NOMO-1 treated with dmso at 0.1 percent for 144 hours (cell line): Measurements from ENCODE around the gene ITSN2.

Experiments used
- DNase-seq: peaks from one replicate; lab custom pipeline; 2025; ENCODE audit not compliant: unreplicated experiment; lab: John Stamatoyannopoulos, UW

ITSN2 gene

DNA sequence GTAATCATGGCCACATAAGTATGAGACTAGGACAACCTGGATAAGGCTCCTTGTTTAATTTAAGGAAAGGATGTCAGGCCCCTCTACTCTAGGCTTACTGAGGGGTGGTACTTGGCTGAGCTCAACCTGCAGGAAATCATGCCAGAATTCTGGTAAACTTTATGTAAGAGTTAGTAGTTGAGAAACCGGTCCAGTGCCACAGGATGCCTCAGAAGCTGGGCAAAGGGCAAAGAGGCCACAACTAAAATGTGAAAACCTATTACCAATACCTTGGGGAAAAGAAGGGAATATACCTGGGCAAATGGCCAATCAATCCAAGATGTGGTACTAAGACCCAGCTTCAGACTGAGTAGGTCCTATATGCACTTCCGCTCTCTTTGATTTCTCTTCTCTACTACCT is 86.7 kb downstream of the ITSN2 start:
- DNase-seq, result no peak

DNA sequence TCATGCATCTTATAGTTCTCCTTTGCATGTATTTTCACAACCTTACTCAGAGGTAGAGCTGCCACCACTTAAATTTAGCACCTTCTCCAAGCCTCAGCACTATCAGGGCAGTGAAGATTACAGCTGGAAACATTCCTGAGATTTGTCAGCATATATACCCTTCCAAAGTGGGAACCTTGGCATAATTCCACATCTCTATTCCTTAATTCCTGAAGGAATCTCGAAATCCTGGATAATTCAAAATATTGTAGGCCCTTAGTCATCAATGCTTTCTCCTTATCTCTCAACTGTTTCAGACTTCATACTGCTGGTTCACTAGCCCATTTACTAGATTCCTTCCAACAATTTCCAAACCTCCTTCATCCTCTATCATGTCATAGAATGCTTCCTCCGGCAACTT is 87.4 kb downstream of the ITSN2 start:
- no peak for DNase-seq

DNA sequence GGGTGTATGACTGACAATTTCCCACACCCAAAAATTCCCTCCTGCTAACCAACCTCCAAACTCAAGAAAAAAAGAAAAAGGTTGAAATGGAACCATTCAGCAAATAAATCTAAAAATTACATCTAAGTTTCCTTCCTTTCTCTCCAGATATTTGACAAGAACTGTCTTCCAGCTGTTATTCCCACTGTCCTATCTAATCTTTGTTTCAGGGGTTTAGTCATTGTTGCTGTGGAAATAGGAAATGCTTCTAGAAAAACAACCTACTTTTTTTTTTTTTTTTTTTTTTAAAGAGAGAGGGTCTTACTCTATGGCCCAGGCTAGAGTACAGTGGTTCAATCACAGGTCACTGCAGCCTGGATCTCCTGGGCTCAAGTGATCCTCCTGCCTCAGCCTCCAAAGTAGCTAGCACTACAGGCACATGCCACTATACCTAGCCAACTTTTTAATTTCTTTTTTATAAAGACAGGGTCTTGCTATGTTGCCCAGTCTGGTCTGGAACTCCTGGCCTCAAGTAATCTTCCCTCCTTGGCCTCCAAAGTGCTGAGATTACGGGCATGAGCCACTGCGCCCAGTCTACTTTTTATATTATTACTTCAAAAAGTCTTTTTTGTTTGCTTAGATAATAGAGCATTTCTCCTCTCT is 88.1 kb downstream of the ITSN2 start:
- DNase-seq, result no peak

DNA sequence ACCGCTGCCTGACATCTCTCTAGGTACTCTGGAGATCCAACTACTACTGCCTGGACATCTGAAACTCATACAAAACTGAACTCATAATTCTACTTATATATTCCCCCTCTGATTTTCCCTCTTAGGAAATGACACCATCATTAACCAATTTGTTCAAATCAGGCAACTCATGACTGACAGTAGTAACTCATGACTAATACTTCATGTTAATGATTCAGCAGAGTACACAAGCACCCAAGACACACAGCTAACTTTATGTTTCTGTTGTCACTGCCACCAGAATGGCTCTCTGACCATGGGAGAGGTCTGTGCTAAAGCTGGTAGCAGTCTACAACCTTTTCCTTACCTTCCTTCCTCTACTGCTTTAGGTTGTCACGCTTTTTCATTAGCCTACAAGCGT is 91.1 kb downstream of the ITSN2 start:
- no peak for DNase-seq

DNA sequence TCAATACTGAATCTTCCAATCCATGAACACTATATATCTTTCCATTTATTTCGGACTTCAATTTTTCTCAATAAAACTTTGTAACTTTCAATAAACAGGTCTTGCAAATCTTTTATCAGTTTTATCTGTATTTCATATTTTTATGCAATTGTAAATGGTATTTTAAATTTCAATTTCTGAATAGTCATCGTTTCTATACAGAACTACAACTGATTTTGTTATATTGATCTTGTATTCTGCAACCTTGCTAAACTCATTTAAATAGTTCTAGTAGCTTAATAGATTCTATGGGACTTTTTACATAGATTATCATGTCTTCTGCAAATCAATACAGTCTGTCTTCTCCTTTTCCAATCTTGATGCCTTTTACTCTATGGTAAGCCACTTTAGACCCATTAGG is 95.1 kb downstream of the ITSN2 start:
- DNase-seq, result no peak

DNA sequence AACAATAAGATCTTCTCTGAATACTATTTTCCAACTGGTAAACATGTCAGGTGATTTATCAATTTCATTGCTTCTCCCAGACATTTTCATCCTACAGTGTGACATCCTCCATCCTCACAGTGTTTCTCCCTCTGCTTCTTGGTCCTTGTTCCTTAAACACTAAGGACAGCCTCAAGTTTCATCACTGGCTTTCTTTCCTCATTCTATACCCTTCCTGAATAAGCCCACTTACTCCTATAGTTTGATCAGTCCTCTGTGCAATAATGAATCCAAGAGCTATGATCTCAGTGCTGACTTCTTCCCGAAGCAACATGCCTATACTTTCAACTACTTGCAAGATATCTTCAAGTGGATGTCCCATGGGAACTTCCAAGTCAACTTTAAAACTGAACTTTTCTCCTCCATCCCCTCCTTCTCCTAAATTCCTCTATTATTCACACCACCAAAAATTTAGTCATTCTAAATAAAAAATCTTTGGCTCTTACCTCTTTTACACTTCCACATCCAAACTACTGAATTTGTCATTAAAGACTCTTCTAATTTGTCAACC is 97.8 kb downstream of the ITSN2 start:
- no peak for DNase-seq

DNA sequence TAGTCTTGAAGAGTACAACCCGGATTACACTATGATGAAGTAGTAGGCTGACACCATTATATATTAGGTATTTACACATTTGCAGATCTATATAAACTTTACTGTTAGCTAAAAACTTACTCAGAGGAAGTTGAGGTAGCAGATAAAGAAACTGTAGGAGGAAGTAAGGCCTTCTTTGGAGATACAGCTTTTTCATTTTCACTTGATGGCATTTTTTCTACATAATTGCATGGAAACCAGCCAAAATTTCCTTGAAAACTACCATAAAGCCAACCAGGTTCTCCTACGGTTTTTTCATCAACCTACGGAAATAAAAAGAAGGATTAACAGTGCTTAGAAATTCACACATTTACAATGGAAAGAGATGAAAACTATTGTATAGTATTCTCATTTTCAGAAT is 98.9 kb downstream of the ITSN2 start:
- DNase-seq, result no peak

DNA sequence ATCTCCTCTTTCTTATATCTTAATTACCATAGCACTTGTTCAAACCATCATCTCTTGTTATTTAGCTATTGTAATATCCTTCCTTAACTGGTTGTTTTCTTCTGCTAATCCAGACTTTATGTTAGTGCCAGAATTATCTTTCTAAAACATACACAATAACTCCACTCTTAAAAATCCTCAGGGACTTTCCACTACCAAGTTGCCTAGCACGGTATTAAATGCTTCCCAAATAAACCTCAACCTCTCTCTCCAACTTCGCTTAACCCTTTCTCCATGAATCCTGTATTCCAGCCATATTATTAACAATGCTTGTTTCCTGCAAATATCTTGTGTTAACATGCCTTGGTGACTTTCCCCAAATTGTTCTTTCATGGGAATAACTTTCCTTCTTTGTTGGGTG is 101.0 kb downstream of the ITSN2 start:
- no peak for DNase-seq

DNA sequence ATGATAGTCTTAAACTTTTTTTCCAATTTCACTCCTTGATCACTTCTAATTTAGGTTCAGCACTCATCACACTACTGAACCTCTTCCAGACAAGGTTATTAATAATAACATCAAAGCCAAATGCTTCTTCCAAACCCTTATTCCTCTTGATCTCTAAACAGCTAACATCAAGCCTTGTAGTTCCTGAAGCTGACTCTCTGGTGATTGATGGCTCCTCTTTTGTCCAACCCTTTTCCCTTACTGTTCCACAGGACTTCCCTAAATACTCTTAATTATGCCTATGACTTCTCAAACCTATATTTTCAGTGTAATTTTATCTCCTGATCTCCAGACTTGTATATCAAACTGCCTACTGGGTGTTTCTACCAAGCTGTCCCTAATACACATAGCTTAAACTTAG is 101.6 kb downstream of the ITSN2 start:
- DNase-seq, result no peak

DNA sequence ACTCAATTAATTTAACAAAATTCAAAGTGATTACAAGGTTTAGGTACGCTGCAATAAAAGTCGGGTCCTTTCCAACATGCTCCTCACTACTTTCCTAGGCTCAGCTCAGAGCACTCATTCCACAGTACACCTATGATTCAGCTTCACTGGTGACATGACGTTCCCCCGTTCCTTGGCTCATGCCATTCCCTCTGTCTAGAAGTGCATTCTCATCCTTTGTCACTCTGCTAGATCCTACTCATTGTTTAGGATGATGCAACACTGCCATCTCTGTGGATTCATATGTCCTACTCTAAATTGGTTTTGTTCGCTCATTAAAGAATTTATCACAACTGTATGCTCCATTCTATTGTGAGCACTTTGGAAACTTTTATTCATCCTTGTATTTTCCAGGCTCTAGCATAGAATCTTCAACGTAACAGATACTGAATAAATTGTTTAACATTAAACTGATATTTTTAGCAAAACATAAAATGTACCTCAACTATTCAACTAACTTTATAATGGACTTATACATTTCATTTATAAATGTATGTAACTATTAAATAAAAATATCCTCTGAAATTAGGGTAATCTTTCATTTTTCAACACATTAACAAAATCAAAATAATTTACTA is 106.9 kb downstream of the ITSN2 start:
- no peak for DNase-seq

DNA sequence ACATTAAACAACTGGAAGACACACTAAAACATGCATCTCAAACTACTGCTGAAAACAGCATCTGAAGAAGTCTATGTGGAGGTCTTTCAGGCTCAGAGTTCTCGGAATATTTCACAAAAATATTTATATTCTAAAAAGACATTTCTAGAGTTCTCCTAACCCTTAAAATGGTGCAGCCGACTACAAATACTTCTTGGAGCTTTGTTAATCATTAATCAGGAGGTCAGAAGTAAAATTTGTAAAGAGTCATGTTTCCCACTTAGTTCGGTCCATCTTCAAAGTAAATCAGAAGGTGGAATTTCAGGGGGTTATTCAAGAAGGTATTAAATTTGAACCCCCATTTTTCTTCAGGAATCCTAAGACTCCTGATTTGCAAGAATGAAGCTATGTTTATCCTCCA is 112.7 kb downstream of the ITSN2 start:
- no peak for DNase-seq

DNA sequence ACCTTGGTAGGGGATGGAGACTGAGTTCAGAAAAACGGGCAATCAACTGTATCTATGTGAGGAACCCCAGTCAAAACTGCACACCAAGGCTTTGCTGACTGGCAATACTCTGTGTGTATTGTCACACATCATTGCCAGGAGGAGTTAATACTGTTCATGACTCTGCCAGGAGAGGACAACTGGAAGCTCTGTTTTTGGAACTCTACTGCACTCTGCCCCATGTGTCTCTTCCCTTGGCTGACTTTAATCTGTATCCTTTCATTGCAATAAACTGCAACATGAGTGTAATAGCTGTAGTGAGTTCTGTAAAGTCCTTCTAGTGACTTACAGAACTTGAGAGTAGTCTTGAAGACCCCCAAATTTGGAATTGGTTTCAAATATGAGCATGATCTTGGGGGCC is 113.2 kb downstream of the ITSN2 start:
- DNase-seq, result no peak

DNA sequence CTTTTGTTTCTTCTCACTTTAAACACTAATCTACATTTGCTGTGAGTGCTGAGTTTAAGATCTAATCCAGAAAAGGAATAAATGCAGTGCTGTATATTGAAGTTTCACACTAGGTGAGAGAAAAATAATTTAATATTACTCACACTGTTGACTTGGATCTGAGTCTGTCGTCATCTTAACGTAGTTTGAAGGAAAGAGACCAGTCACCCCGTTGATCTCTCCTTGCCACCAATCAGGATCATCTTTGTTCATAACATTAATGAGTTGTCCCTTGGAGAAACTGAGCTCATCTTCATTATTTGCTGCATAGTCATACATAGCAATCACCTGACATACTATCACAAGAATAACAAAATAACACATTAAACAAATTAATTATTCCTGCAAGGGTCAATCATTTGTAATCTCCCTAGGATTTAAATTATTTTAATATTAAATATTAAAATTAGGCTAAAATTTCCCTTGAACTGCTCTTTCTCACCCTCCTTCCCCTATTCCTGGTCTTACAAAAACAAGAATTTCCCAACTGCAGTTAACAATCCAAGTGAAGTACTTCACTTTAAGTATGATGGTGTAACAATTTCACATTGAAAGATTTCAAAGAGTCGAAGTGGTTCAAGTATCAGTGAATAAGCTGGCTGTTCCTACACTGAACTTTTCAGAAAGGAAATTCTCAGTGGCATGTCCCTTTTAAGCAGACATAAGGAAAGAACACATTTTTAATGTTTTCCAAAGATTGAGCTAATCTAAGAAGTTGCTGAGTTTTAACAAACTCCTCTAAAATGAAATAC is 114.2 kb downstream of the ITSN2 start:
- no peak for DNase-seq

DNA sequence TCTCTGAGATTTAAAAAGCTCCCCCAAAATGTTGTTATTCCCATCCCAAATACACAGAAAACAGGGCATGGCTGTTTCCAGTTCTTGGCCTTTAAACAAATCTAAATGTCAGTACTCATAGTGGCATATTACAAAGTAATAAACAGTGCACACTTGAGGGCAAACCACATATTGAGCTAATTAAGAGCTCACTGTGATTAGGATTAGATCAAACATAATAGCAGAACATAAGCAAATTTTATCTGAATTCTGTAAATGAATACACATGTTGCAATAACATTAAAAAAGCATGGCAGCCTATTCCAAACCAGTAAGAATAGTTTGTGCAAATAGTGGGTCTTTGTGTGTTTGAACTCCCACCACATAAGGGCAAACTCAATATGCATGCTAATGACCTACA is 118.8 kb downstream of the ITSN2 start:
- DNase-seq, result no peak

DNA sequence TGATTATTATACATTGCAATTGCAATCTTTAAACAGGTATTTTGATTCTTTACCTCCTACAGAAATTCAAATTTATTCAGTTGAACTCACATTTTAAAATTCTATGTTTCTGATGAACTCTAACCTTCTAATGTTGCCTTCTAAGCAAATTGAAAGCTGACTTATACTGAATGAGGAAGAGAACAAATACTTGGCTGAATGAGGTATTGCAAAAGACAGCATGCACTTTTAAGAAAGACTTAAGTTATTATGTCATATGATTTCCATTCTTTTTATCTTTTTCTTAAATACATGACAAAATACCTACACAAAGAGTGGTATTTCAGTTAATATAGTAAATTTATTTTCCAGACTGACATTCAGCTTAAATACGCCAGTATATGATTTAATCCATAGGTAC is 120.8 kb downstream of the ITSN2 start:
- no peak for DNase-seq

DNA sequence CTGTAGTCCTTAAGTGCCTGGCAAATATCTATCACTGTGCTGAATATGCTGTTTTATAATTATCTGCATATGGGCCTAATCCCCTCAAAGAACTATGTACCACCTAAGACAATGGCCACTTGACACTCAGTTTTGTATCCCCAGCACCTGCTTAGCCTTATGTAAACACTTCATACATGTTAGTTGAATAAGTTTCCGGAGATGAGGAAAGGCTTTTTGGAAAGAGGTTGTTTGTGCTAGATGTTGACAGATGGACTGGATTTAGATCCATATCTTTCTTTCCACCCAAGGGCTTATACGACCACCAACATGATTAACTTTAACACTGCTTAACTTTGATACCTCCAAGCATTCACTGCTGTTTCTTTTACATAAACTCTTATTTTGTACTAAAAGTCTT is 122.2 kb downstream of the ITSN2 start:
- DNase-seq, result no peak

DNA sequence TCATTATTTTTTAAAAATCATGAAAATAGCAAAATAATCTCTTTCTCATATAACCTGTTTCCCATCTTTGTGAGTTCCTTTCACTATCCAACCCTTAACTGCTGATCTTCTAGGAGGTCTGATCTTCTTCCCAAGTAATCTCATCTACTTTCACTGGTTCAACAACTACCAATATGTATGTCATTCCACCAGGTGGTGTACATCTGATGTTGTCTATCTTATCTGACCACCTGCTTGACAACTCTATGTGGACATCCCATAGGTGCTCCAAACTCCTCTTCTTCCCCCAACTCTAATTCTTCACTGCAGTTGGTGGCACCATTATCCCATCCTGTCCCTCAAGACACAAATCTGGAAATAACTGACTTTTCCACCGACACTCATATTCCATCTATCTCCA is 123.0 kb downstream of the ITSN2 start:
- no peak for DNase-seq

DNA sequence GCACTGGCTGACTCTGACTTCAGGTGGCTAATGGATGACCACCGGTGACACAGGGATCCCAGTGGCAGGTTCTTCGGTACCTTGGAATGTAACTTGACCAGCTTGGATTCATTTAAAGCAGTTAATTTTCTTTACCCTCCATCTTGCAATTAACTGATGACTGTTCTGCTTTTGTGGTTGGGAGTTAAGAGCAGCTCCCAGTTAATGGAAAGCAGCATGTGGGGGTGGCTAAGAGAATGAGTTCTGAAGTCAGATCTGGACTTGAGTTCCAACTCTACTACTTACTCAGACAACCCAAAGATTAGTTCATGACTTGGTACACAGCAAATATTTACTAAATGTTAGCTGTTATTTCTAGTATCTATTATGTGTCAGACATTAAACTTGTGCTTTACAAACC is 127.0 kb downstream of the ITSN2 start:
- DNase-seq, result no peak

DNA sequence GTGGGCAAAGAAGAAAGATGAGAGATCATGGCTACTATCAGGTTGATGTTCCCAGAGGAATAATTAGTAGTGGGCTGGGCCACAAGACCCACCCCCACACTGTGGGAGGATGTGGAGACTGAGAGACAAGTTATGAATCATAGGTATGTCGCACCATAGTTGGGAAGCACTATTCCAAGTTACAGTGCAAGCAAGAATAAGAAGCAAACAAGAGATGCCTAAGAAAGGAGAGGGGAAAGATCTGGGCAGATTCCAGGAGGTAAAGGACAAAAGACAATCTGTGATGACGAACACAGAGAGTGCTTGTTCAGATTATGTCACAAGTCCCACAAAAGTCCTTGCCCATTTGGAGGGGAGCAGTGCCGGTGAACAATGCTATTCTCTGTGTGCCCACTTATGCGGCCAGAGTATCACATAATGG is 128.9 kb downstream of the ITSN2 start:
- no peak for DNase-seq

DNA sequence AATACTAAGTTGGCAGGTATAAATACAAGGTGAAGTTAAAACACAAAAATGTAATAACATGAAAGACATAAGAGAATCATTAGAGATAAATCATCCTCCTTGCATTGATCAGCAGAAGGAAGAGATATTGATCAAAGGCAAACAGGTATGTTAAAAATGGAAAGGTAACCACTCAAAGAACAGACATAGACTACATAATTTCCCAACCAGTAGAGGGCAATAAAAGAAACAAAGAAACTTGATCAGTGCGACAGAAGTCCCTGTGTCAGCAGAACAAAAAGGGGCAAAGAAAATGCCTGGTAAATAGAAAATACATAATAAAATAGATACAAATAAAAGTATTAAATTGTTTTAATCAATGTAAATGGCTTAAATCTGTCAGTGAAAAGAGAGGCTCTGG is 131.9 kb downstream of the ITSN2 start:
- no peak for DNase-seq

DNA sequence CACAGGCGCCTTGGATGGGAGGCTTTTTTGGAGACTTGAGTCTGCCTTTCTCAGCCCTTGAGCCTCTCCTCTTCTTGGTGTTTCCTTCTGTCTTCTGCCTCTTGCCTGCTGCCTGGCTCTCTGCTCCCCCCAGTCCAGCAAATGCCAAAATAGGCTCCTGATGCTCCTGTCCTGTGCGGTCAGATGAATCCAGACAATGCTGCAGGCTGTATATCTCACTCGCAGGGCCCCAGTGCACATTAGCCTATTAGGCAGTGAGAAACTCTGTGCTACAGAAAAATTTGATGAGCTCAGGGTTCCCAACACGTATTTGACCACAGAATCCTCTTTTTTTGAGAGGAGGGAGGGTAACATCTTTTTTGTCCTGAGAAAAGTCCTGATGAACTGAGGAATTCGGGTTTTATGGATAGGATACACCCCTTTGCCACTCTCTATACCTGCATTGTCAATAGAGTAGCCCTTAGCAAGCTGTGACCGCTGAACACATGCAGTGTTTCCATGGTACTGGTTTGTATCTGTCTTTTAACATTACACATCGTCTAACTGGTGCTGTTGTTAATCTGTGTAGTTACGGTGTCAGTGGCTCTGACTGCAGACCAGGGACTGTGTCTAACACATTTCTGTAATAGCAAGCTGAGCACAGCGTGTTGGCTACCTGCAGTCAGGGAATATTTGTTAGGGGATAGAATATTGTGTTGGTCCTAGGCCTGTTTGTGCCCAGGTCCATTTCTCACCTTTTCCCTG is 134.7 kb downstream of the ITSN2 start:
- DNase-seq, result no peak

DNA sequence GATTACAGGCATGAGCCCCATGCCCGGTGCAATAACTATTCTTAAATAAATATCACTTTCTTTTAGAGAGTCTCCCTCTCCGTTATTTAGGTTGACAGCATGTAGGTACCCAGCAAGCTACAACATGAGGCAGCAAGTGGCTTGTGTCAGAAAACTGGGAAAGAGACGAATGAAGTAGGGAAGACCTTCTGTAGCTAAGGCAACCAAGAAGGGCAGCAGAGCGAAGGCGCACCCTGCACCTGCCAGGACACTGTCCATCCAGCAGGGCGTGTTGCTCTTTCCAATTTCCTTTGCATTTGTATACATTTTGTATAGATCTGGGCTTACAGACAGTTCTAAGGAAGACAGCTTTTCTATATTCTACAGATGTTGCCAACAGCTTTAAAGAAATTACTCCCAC is 137.4 kb downstream of the ITSN2 start:
- DNase-seq, result no peak
